Measurements from ENCODE around the gene AIMP1. TPM values are rescaled to one million over a fixed set of nuclear protein-coding genes. Genes with fewer than 3 reads are reported as not detected.
A peak's percentile ranks its signal among the peaks of the same experiment; 100 is the strongest.
"Not testable (repeated sequence)": the region's sequence is repeated elsewhere in the genome, so short reads cannot be mapped to it uniquely, and the experiment has no call there.

Gene AIMP1
- total RNA-seq, 1 experiment from 2014 or later = 35.4 TPM

- no peak for DNase-seq (ENCODE audit: low read depth)
Measured at GRCh38 chr4:106312997-106313522, 3.3 kb upstream of the AIMP1 start.

- DNase-seq (ENCODE audit: low read depth) = no peak
Measured at GRCh38 chr4:106314960-106315359, 1.4 kb upstream of the AIMP1 start.

GRCh38 chr4:106315476-106315967 lies 828 bp upstream of the AIMP1 start:
- DNase-seq (ENCODE audit: low read depth) = peak; percentile 45

GRCh38 chr4:106316773-106317409 lies 541 bp downstream of the AIMP1 start:
- no peak for DNase-seq (ENCODE audit: low read depth)

GRCh38 chr4:106317815-106318214 lies 1.5 kb downstream of the AIMP1 start:
- DNase-seq (ENCODE audit: low read depth) = no peak

- DNase-seq (ENCODE audit: low read depth) = no peak
Measured at GRCh38 chr4:106318511-106318910, 2.2 kb downstream of the AIMP1 start.

GRCh38 chr4:106320235-106320634 lies 3.9 kb downstream of the AIMP1 start:
- DNase-seq (ENCODE audit: low read depth) = no peak

GRCh38 chr4:106321168-106321567 lies 4.8 kb downstream of the AIMP1 start:
- DNase-seq (ENCODE audit: low read depth) = not testable (repeated sequence)

GRCh38 chr4:106321814-106322213 lies 5.5 kb downstream of the AIMP1 start:
- DNase-seq (ENCODE audit: low read depth) = not testable (repeated sequence)

GRCh38 chr4:106323119-106323518 lies 6.8 kb downstream of the AIMP1 start:
- no peak for DNase-seq (ENCODE audit: low read depth)

GRCh38 chr4:106325800-106326199 lies 9.4 kb downstream of the AIMP1 start:
- no peak for DNase-seq (ENCODE audit: low read depth)

- peak; percentile 17 for DNase-seq (ENCODE audit: low read depth)
Measured at GRCh38 chr4:106329041-106329618, 12.8 kb downstream of the AIMP1 start.

- DNase-seq (ENCODE audit: low read depth) = no peak
Measured at GRCh38 chr4:106333186-106333585, 16.8 kb downstream of the AIMP1 start.

- no peak for DNase-seq (ENCODE audit: low read depth)
Measured at GRCh38 chr4:106334741-106335470, 18.6 kb downstream of the AIMP1 start.

GRCh38 chr4:106336618-106337017 lies 20.3 kb downstream of the AIMP1 start:
- DNase-seq (ENCODE audit: low read depth) = no peak

- no peak for DNase-seq (ENCODE audit: low read depth)
Measured at GRCh38 chr4:106337916-106338315, 21.6 kb downstream of the AIMP1 start.

GRCh38 chr4:106338671-106339070 lies 22.3 kb downstream of the AIMP1 start:
- DNase-seq (ENCODE audit: low read depth) = no peak

- no peak for DNase-seq (ENCODE audit: low read depth)
Measured at GRCh38 chr4:106339431-106339830, 23.1 kb downstream of the AIMP1 start.

- DNase-seq (ENCODE audit: low read depth) = no peak
Measured at GRCh38 chr4:106340774-106341173, 24.4 kb downstream of the AIMP1 start.

- DNase-seq (ENCODE audit: low read depth) = no peak
Measured at GRCh38 chr4:106343865-106344646, 27.7 kb downstream of the AIMP1 start.

GRCh38 chr4:106344647-106344970 lies 28.3 kb downstream of the AIMP1 start:
- no peak for DNase-seq (ENCODE audit: low read depth)

- no peak for DNase-seq (ENCODE audit: low read depth)
Measured at GRCh38 chr4:106347167-106347566, 30.8 kb downstream of the AIMP1 start.
